CD4-positive, alpha-beta T cell treated with Interferon alpha-2 for 1 hour (primary cell): Measurements from ENCODE around the gene TBC1D9.

Experiments used
- DNase-seq, 2 donors: peaks; one replicate each; pipeline ENCODE4 v3.0.0-alpha.2; 2020 to 2022

The TBC1D9 gene

GRCh38 chr4:140644470-140645185 is 111.6 kb downstream of the TBC1D9 start:
- DNase-seq: no peak

DNA sequence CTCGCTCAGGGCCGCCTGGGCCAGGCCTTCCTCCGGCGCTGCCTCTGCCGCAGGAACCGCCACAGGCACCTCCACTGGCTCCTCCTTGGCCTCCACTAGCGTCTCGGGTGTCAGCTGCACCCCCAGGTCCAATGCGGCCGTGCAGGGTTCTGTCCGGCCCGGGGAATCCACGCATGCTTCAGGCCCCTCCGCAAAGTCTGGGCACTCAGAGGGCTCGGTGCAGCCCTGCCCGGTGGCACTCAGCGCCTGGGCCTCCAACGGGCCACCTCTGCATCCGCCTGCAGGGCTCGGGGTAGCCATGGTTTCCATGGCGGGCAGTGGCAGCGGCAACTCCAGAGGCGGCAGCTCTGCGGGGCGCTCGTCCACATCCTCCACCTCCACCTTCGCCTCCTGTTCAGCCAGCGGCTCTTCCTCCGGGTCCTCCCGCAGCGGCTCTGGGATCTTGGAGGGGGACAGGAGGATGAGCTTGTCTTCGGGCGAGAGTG is 112.6 kb downstream of the TBC1D9 start:
- no peak for DNase-seq

GRCh38 chr4:140642674-140643437 is 113.3 kb downstream of the TBC1D9 start:
- no peak for DNase-seq

DNA sequence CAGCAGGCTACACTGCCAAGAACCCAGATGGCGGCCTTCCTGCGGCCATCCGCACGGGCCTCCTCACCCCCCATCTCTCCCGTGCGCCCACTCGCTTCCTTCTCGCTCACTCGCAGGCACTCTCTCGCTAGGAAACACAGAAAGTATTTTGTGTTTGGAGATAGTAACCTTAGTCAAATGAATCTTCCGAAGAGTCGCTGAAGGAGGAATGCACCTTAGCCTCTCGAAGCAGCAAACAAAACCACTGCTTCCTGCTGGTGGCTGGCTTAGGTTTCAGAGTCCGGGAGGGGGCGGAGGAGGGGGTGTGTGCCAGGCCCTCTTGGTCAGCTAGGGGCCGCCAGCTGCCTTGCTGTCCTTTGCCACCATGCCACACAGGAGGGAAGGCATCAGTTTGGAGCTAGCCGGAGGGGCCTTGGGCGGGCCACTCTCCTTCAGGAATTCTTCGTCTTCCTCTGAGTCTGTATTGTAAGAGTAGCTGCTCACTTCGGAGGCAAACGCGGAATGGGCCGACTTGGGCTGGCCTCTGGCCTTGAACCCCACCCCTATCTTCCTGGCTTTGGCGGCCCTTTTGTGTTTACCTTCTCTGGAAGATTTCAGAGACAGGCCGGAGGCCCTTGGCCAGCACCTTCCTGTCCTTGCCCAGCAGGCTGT is 114.3 kb downstream of the TBC1D9 start:
- DNase-seq: no peak

GRCh38 chr4:140641105-140641555 is 115.1 kb downstream of the TBC1D9 start:
- no peak for DNase-seq

GRCh38 chr4:140640150-140640748 is 115.9 kb downstream of the TBC1D9 start:
- no peak for DNase-seq

GRCh38 chr4:140639066-140639465 is 117.1 kb downstream of the TBC1D9 start:
- no peak for DNase-seq

DNA sequence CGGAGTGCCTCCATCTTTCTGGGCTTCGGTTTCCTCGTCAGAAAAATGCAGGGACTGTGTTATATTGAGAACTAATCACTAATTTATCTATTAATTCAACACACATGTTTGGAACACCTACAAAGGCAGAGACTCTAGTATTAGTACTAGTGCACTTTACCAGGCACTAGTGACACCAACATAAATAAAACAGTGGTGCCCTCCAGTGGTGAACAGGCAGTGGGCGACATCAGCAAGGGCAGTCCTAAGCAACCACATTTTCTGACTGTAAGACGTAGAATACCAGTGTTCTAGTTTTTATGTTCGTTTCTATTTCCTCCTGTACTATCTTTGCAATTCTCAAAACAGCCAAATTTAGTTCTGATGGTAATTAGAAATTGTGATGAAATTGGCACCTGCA is 118.3 kb downstream of the TBC1D9 start:
- DNase-seq: peak; percentile 21 to 36

DNA sequence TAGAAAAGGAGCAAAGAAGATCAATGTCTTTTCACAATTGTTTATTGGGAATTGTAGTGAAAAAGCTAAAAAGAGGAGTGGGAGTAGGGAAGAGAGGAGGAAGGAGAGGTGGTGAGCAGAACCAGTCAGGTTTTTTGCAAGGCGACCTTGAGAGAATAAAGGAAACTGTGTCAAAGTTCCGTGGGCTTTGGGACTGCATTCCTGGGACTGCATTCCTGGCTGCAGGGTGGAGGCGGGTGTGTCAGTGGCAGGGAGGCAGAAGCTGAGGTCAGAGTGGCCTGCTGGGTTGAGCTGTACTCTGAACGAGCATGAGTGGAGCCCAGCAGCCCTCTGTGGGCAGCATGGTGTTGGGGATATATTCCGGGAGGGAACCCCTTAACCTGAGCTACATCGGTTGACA is 120.6 kb downstream of the TBC1D9 start:
- no peak for DNase-seq

GRCh38 chr4:140633951-140634350 is 122.2 kb downstream of the TBC1D9 start:
- no peak for DNase-seq

GRCh38 chr4:140633124-140633523 is 123.1 kb downstream of the TBC1D9 start:
- DNase-seq: no peak

DNA sequence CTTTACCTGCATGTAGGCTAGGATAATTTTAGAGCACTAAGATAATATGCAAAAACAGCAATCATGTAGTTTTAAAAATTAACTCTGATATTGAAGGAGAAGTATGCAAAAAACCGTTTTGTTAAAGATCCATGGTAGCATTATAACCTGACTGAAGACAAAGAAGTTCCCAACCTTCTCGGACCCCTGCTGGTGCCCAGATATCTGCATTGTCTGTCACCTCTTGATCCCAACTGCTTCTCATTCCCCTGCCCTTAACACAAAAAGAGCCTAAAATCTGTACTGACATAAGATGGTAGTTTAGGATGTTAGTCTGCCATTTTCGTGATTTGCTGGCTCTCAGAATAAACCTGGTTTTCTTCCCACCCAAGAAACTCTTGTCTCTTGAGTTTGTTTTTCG is 125.9 kb downstream of the TBC1D9 start:
- DNase-seq: no peak

DNA sequence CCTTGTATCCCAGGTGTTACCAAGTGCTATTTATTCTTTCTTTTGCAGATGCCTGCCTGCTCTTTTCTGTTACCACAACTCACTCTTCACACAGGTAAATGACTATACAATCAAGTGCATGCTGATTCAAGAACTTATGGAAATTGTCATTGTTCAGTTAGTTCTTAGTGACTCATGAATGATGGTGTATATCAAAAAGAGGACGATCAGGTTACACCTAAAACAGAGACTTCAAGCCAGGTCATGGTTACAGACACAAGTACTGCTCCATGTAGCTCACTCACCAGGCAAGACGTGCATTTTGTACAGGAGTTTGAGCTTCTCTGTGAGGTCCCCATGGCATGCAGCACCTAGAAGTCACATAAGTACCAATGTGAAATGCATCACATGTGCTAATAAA is 128.2 kb downstream of the TBC1D9 start:
- no peak for DNase-seq

- DNase-seq: no peak
These were observed 129.4 kb downstream of the TBC1D9 start for GRCh38 chr4:140626661-140627376.

GRCh38 chr4:140622333-140622958 is 133.7 kb downstream of the TBC1D9 start:
- no peak for DNase-seq

- DNase-seq: no peak
These were observed 135.0 kb downstream of the TBC1D9 start for GRCh38 chr4:140621161-140621560.

- no peak for DNase-seq
These were observed 138.5 kb downstream of the TBC1D9 start for GRCh38 chr4:140617499-140618248.

- no peak for DNase-seq
These were observed 140.7 kb downstream of the TBC1D9 start for GRCh38 chr4:140615451-140615850.

DNA sequence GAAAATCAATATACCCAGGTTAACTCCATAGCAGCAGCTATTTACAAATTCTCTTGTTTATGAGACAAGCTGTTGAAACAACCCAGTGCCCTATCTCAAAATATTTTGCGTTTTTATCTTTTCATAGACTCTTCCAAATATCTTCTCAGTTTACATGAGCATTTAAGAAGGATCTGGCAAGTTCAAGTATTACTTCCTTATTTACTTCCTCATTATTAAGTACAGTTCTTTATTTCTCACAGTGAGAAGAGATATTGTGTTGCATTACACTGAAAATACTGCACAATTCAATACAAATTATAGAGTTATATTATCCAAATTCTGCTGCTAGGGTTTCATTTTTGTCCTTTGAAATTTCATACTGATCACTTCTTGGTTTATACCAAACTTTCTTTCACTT is 143.8 kb downstream of the TBC1D9 start:
- no peak for DNase-seq

- DNase-seq: no peak
These were observed 144.3 kb downstream of the TBC1D9 start for GRCh38 chr4:140611854-140612253.
